B cell (primary cell): ENCODE measurements around the gene CASR. TPM values are rescaled to one million over a fixed set of nuclear protein-coding genes. Genes with fewer than 3 reads are reported as not detected.

Experiments used
- ATAC-seq: fragments of 200-7000 bp; cut with Tn5 transposase; one replicate; pipeline ENCODE4 v1.10.0; 2021; ENCODE audit warnings: low read depth, mild to moderate bottlenecking, moderate number of reproducible peaks, moderate library complexity
- CTCF ChIA-PET: fragments of 350-600 bp; sonication (Branson Sonifier 250); formaldehyde crosslinking; loops from one replicate; lab custom pipeline; 2021; ENCODE audit warnings: antibody characterized with exemption, inconsistent platforms; lab: Charles Lee
- POLR2A ChIA-PET: fragments of 350-600 bp; sonication (Branson Sonifier 250); formaldehyde crosslinking; loops from one replicate; lab custom pipeline; 2021; ENCODE audit warnings: antibody characterized with exemption; lab: Charles Lee
- DNase-seq: peaks from one replicate; pipeline ENCODE4 v3.0.0; 2013
- H2AFZ ChIP-seq: 2 replicates; pipeline ENCODE4 v1.6.1; 2012; ENCODE audit warnings: mild to moderate bottlenecking, low read depth, low read length; ENCODE audit not compliant: insufficient read depth, poor library complexity, severe bottlenecking
- H3K27ac ChIP-seq, 2 donors: 1 replicate in 1 of 2; 2 replicates in 1 of 2; pipeline ENCODE4 v1.5.1; 2012 to 2013; ENCODE audit warnings: low read length in 2 of 2, mild to moderate bottlenecking in 2 of 2, moderate library complexity in 1 of 2
- H3K27me3 ChIP-seq, 4 experiments: fragments of 200-600 bp in 1 of 4; sonication (generic) in 1 of 4; replicated peaks in 1 of 4; 1 replicate in 2 of 4; 2 replicates in 2 of 4; pipeline versions ENCODE4 v1.6.1 to v1.7.0; 2013 to 2016; ENCODE audit warnings: low read length in 3 of 4, mild to moderate bottlenecking in 2 of 4, mixed read lengths in 1 of 4, moderate library complexity in 1 of 4; ENCODE audit not compliant: insufficient read depth in 4 of 4, control insufficient read depth in 3 of 4; ENCODE audit errors: control extremely low read depth in 1 of 4
- H3K36me3 ChIP-seq, 2 experiments: replicated peaks in 1 of 2; 1 replicate in 1 of 2; 2 replicates in 1 of 2; pipeline versions ENCODE4 v1.6.1 to v1.7.1; 2013; ENCODE audit warnings: low read length in 1 of 2; ENCODE audit not compliant: insufficient read depth in 2 of 2, control insufficient read depth in 1 of 2; ENCODE audit errors: control extremely low read depth in 1 of 2, extremely low read depth in 1 of 2
- H3K4me1 ChIP-seq, 2 donors: fragments of 200-600 bp in 1 of 2; sonication (generic) in 1 of 2; 1 replicate in 1 of 2; 2 replicates in 1 of 2; pipeline versions ENCODE4 v1.5.1 to v1.6.1; 2013 to 2017; ENCODE audit warnings: low read length in 2 of 2; ENCODE audit not compliant: control insufficient read depth in 2 of 2, insufficient read depth in 2 of 2
- H3K4me2 ChIP-seq: replicated peaks from 2 replicates; pipeline ENCODE3; 2012; ENCODE audit warnings: mild to moderate bottlenecking, low read depth, low read length; ENCODE audit not compliant: poor library complexity, severe bottlenecking
- H3K4me3 ChIP-seq, 5 experiments: fragments of 200-600 bp in 1 of 5; sonication (generic) in 1 of 5; 1 replicate in 3 of 5; 2 replicates in 2 of 5; pipeline versions ENCODE4 v1.5.1 to v1.7.0; 2011 to 2016; ENCODE audit warnings: low read length in 4 of 5, mild to moderate bottlenecking in 4 of 5, low read depth in 2 of 5, control low read depth in 1 of 5, moderate library complexity in 1 of 5; ENCODE audit not compliant: insufficient read depth in 1 of 5; ENCODE audit errors: control extremely low read depth in 1 of 5, extremely low read depth in 1 of 5
- H3K79me2 ChIP-seq: fragments of 200-600 bp; sonication (generic); one replicate; pipeline ENCODE4 v1.6.0; 2016; ENCODE audit warnings: low read length; ENCODE audit not compliant: control insufficient read depth, insufficient read depth
- H3K9ac ChIP-seq: fragments of 200-600 bp; sonication (generic); 2 replicates; pipeline ENCODE4 v1.6.1; 2017; ENCODE audit warnings: mild to moderate bottlenecking, low read length, moderate library complexity
- H3K9me3 ChIP-seq, 3 donors: one replicate each; pipeline versions ENCODE4 v1.6.1 to v1.7.1; 2013; ENCODE audit warnings: low read length in 2 of 3; ENCODE audit not compliant: control insufficient read depth in 2 of 3, insufficient read depth in 1 of 3; ENCODE audit errors: control extremely low read depth in 1 of 3
- H4K20me1 ChIP-seq: 2 replicates; pipeline ENCODE4 v1.6.0; 2012; ENCODE audit warnings: mild to moderate bottlenecking, low read length; ENCODE audit not compliant: insufficient read depth, control insufficient read depth, poor library complexity, severe bottlenecking
- H3K27ac Mint-ChIP-seq: one replicate; pipeline ENCODE4 v1.8.0; 2021; ENCODE audit warnings: mixed read lengths
- H3K27me3 Mint-ChIP-seq: one replicate; pipeline ENCODE4 v1.8.0; 2021; ENCODE audit warnings: mixed read lengths
- H3K4me1 Mint-ChIP-seq: one replicate; pipeline ENCODE4 v1.8.0; 2021; ENCODE audit warnings: mixed read lengths
- H3K4me3 Mint-ChIP-seq: one replicate; pipeline ENCODE4 v1.8.0; 2021; ENCODE audit warnings: mixed read lengths
- H3K9me3 Mint-ChIP-seq: one replicate; pipeline ENCODE4 v1.8.0; 2022; ENCODE audit warnings: mixed read lengths; ENCODE audit not compliant: insufficient read depth
- CTCF ChIP-seq: fragments of 200-600 bp; IDR thresholded peaks from one replicate; pipeline ENCODE4 v1.8.0; 2022; ENCODE audit warnings: antibody characterized with exemption, mild to moderate bottlenecking
- EZH2 ChIP-seq: IDR thresholded peaks from 2 replicates; pipeline ENCODE4 v1.6.1; 2012; ENCODE audit warnings: borderline replicate concordance, low read depth, mild to moderate bottlenecking, moderate library complexity, low read length; ENCODE audit not compliant: insufficient read depth, poor library complexity, severe bottlenecking
- WGBS: methylation state at CpG from one replicate; pipeline ENCODE4 v1.1.5; 2013; ENCODE audit warnings: missing lambda C conversion rate; ENCODE audit not compliant: insufficient coverage; 5-methylcytosine and 5-hydroxymethylcytosine counted together
- intact Hi-C: fragments of 100-400 bp; cut with micrococcal nuclease; formaldehyde crosslinking; loops from one replicate; pipeline ENCODE4 v1.10.0; 2022
- polyA plus RNA-seq: library from polyadenylated mRNA; depleted of rRNA; stranded (reverse); fragments of >200 nt; gene quantifications from 2 replicates; pipeline ENCODE4 v1.2.3, GENCODE V29; 2012
- total RNA-seq, 2 donors: library from RNA; stranded (reverse); fragments of 120-200 nt in 1 of 2; gene quantifications; 1 replicate in 1 of 2; 2 replicates in 1 of 2; pipeline versions ENCODE4 v1.2.3 to v1.2.4, GENCODE V29; 2013 to 2022

Gene CASR
- total and polyA plus RNA-seq, 2 donors (not counting 1 experiment from before 2014, with no cell fraction given) = not detected

- peak overlapping the region; percentile 35 for H2AFZ ChIP-seq
- ATAC-seq = peak; percentile 92
- peak overlapping the region; percentile 15 for H3K4me2 ChIP-seq
These were observed 75.4 kb downstream of the CASR start for GRCh38 chr3:122258757-122259371.

More at GRCh38 chr3:122258757-122259371, 75.4 kb downstream of the CASR start:
- ChIA-PET POLR2A (interaction anchor here (0.7 kb wide), 2 partner anchors 14 to 41 kb away, joined by 5 to 6 read pairs; no protein-coding TSS in a partner anchor), CTCF (interaction anchor here (0.7 to 11.3 kb wide), 29 partner anchors 10 to 888 kb away, joined by 3 to 145 read pairs (median 4); partner anchors contain the start of genes HSPBAP1 and POLQ)
- H3K27me3 Mint-ChIP-seq = no peaks in the 10 kb centered on the region
- Histone ChIP-seq H3K27me3 (no peaks in the 10 kb centered on the region), H3K4me1 (peaks cover 0 to 3% of the 10 kb centered on the region in 2 donors), H3K36me3 (no peaks in the 10 kb centered on the region), H3K79me2 (no peaks in the 10 kb centered on the region), H3K9ac (no peak overlapping the region), H3K27ac (no peak overlapping the region), H3K4me3 (no peak overlapping the region), H3K9me3 (no peaks in the 10 kb centered on the region), H4K20me1 (no peaks in the 10 kb centered on the region)
- no peaks in the 10 kb centered on the region for H3K9me3 Mint-ChIP-seq
- no peak overlapping the region for H3K4me3 Mint-ChIP-seq
- WGBS = 9% methylated on average over 5 of the region's 7 CpGs
- TF ChIP-seq CTCF (peak; percentile 76), EZH2 (no peak)
- peak; percentile 77 for DNase-seq
- H3K4me1 Mint-ChIP-seq = peaks cover 10% of the 10 kb centered on the region
- H3K27ac Mint-ChIP-seq = no peak overlapping the region
- intact Hi-C loops = loop anchor here (1.0 to 2.0 kb wide), 6 partner anchors 158 to 713 kb away; partner anchors contain the start of genes EAF2, HCLS1 and IQCB1
